IMR-90 (cell line): ENCODE results near the gene PRSS53. TPM values are rescaled to one million over a fixed set of nuclear protein-coding genes. Genes with fewer than 3 reads are reported as not detected.

Experiments used
- ATAC-seq: fragments of 200-7000 bp; cut with Tn5 transposase; 2 replicates; pipeline ENCODE4 v1.9.1; 2020; ENCODE audit warnings: low read depth, mild to moderate bottlenecking, moderate library complexity
- BruUV-seq: library from RNA; stranded (reverse); fragments of 400-500 nt; replicated peaks from 2 replicates; lab custom pipeline; 2021; lab: Mats Ljungman, UMichigan
- CTCF ChIA-PET: fragments of 300-600 bp; formaldehyde crosslinking; extraction: SDS; loops from one replicate; lab custom pipeline; 2021; ENCODE audit warnings: antibody characterized with exemption; lab: Yijun Ruan, JAX
- POLR2A ChIA-PET: fragments of 300-600 bp; sonication (Branson Sonifier 250); formaldehyde crosslinking; loops from one replicate; lab custom pipeline; 2022; ENCODE audit warnings: antibody characterized with exemption; ENCODE audit not compliant: unreplicated experiment; lab: Charles Lee
- DNase-seq: peaks from one replicate; pipeline ENCODE4 v3.0.0; 2013
- H2AFZ ChIP-seq: replicated peaks from 2 replicates; pipeline ENCODE3; 2013; ENCODE audit warnings: low read length, mild to moderate bottlenecking; ENCODE audit not compliant: poor library complexity
- H2AK5ac ChIP-seq: 2 replicates; pipeline ENCODE4 v1.6.1; 2013; ENCODE audit warnings: low read depth, low read length, inconsistent platforms
- H2AK9ac ChIP-seq: replicated peaks from 2 replicates; pipeline ENCODE3; 2013; ENCODE audit warnings: mild to moderate bottlenecking, low read depth, low read length, moderate library complexity; ENCODE audit not compliant: poor library complexity
- H2BK120ac ChIP-seq: 2 replicates; pipeline ENCODE4 v1.6.1; 2013; ENCODE audit warnings: low read depth, low read length, inconsistent platforms
- H2BK15ac ChIP-seq: 3 replicates; pipeline ENCODE4 v1.6.1; 2013; ENCODE audit warnings: low read depth, low read length, inconsistent platforms
- H2BK20ac ChIP-seq: 2 replicates; pipeline ENCODE4 v1.6.1; 2013; ENCODE audit warnings: low read depth, mild to moderate bottlenecking, inconsistent platforms, low read length, moderate library complexity
- H2BK5ac ChIP-seq: 2 replicates; pipeline ENCODE4 v1.6.1; 2013; ENCODE audit warnings: mild to moderate bottlenecking, low read depth, low read length, inconsistent platforms; ENCODE audit not compliant: poor library complexity, severe bottlenecking
- H3K14ac ChIP-seq: replicated peaks from 2 replicates; pipeline ENCODE4 v1.6.1; 2013; ENCODE audit warnings: low read depth, low read length, inconsistent platforms
- H3K18ac ChIP-seq: 2 replicates; pipeline ENCODE4 v1.6.1; 2013; ENCODE audit warnings: low read depth, low read length, control low read depth
- H3K23ac ChIP-seq: 2 replicates; pipeline ENCODE4 v1.6.1; 2013; ENCODE audit warnings: low read depth, low read length, inconsistent platforms
- H3K27ac ChIP-seq: 2 replicates; pipeline ENCODE4 v1.5.1; 2013; ENCODE audit warnings: mild to moderate bottlenecking, control low read depth, low read length; ENCODE audit not compliant: insufficient read depth
- H3K27me3 ChIP-seq: 2 replicates; pipeline ENCODE4 v1.6.1; 2013; ENCODE audit warnings: low read length; ENCODE audit not compliant: control insufficient read depth, insufficient read depth
- H3K36me3 ChIP-seq: 2 replicates; pipeline ENCODE4 v1.6.1; 2013; ENCODE audit warnings: low read length, mixed read lengths; ENCODE audit not compliant: control insufficient read depth, insufficient read depth
- H3K4ac ChIP-seq: 2 replicates; pipeline ENCODE4 v1.6.1; 2013; ENCODE audit warnings: low read depth, low read length, inconsistent platforms
- H3K4me1 ChIP-seq: 2 replicates; pipeline ENCODE4 v1.6.1; 2013; ENCODE audit warnings: low read length, mixed read lengths; ENCODE audit not compliant: control insufficient read depth, insufficient read depth
- H3K4me2 ChIP-seq: 2 replicates; pipeline ENCODE4 v1.6.1; 2013; ENCODE audit warnings: low read depth, mild to moderate bottlenecking, control low read depth, low read length, moderate library complexity
- H3K4me3 ChIP-seq: 2 replicates; pipeline ENCODE4 v1.5.1; 2013; ENCODE audit warnings: low read depth, mild to moderate bottlenecking, control low read depth, low read length, moderate library complexity; ENCODE audit not compliant: insufficient read depth
- H3K56ac ChIP-seq: 2 replicates; pipeline ENCODE4 v1.6.1; 2013; ENCODE audit warnings: low read length, inconsistent platforms; ENCODE audit not compliant: insufficient read depth; ENCODE audit errors: extremely low read depth
- H3K79me1 ChIP-seq, 2 experiments: 2 replicates each; pipeline ENCODE4 v1.6.1; 2013; ENCODE audit warnings: low read length in 2 of 2, inconsistent platforms in 1 of 2, low read depth in 1 of 2
- H3K9ac ChIP-seq: 2 replicates; pipeline ENCODE4 v1.6.1; 2013; ENCODE audit warnings: low read depth, low read length, control low read depth
- H3K9me1 ChIP-seq: 2 replicates; pipeline ENCODE4 v1.6.1; 2013; ENCODE audit warnings: low read length, inconsistent platforms; ENCODE audit not compliant: insufficient read depth
- H3K9me3 ChIP-seq: 2 replicates; pipeline ENCODE4 v1.6.1; 2013; ENCODE audit warnings: low read length; ENCODE audit not compliant: control insufficient read depth, insufficient read depth
- H4K20me1 ChIP-seq: 2 replicates; pipeline ENCODE4 v1.6.1; 2013; ENCODE audit warnings: low read length, inconsistent platforms; ENCODE audit not compliant: insufficient read depth
- H4K5ac ChIP-seq: 2 replicates; pipeline ENCODE4 v1.6.1; 2013; ENCODE audit warnings: mild to moderate bottlenecking, low read depth, low read length, control low read depth
- H4K8ac ChIP-seq, 2 experiments: 2 replicates each; pipeline ENCODE4 v1.6.1; 2013; ENCODE audit warnings: low read depth in 2 of 2, low read length in 2 of 2, control low read depth in 1 of 2, inconsistent platforms in 1 of 2
- H4K91ac ChIP-seq: 2 replicates; pipeline ENCODE4 v1.6.1; 2013; ENCODE audit warnings: low read depth, low read length, inconsistent platforms; ENCODE audit not compliant: insufficient read depth
- FOS ChIP-seq: fragments of 150-350 bp; IDR thresholded peaks from 2 replicates; pipeline ENCODE4 v1.6.1; 2016; ENCODE audit warnings: low read depth, low read length
- WGBS, 2 experiments: methylation state at CpG; one replicate each; pipeline versions ENCODE4 v1.1.5 to v1.1.7; 2013; ENCODE audit warnings: missing lambda C conversion rate in 2 of 2; ENCODE audit not compliant: insufficient read length in 1 of 2; ENCODE audit errors: extremely low coverage in 2 of 2; 5-methylcytosine and 5-hydroxymethylcytosine counted together
- dilution Hi-C: fragments of 300-500 bp; cut with HindIII; formaldehyde crosslinking; loops from one replicate; pipeline ENCODE4 v1.14.3; 2018; ENCODE audit warnings: low sequenced_read_pairs; ENCODE audit not compliant: unreplicated experiment
- in situ Hi-C: fragments of 300-500 bp; cut with MboI; formaldehyde crosslinking; loops from 3 replicates; pipeline ENCODE4 v1.14.3; 2019; ENCODE audit warnings: low sequenced_read_pairs, inconsistent platforms, mixed read lengths
- intact Hi-C: fragments of 100-400 bp; cut with micrococcal nuclease; formaldehyde crosslinking; loops from 2 replicates; pipeline ENCODE4 v1.10.0; 2022
- polyA plus RNA-seq, 3 experiments: library from polyadenylated mRNA; depleted of rRNA; stranded (reverse); fragments of >200 nt; gene quantifications; 2 replicates each; pipeline ENCODE4 v1.2.3, GENCODE V29; 2012; ENCODE audit warnings: low replicate concordance in 1 of 3
- total RNA-seq: library from RNA; depleted of rRNA; stranded (reverse); fragments of >200 nt; gene quantifications from 2 replicates; pipeline ENCODE4 v1.2.3, GENCODE V29; 2012
- TF ChIP-seq, protein P1 (sequence below): fragments of 150-350 bp; IDR thresholded peaks from 2 replicates; pipeline ENCODE4 v1.6.1; 2017; ENCODE audit warnings: mild to moderate bottlenecking, antibody characterized with exemption, low read length, low read depth

Gene PRSS53
- total and polyA plus RNA-seq, 2 of the 4 experiments (the other 2 are of a cell fraction), result 0.72 to 5.9 TPM

DNA sequence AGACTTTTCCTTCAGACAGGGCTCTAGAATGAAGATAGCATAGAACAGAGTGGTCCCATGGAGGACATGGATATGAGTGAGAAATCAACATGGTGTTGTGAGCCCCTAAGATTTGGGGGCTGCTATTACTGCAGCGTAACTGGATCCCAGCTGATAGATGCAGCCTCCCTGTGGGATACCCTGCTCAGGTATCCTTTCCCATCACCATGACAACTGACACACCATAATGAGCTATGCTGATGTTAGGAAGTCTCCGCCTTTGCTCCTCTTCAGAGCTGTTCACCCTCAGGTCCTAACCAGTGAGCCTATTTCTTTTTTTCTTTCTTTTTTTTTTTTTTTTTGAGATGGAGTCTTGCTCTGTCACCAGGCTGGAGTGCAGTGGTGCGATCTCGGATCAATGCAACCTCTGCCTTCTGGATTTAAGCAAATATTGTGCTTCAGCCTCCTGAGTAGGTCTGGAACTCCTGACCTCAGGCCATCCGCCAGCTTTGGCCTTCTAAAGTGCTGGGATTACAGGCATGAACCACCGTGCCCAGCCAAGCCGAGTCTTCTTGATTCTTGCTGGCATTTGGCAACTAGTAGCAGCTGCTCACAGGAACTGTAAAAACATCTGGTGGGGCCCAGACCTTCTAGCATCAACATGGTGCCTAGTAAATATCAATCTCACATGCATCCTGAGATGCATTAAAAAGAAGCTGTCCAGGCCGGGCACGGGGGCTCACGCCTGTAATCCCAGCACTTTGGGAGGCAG, 38.3 kb downstream of the PRSS53 start:
- 0 out of 2 replicates have a peak overlapping the region, but pooled peaks have one; percentile 3 for H2AK5ac ChIP-seq
- no peaks in the 10 kb centered on the region; the same call in 1 of the 2 replicates for H4K20me1 ChIP-seq
- peaks cover 0 to 6% of the 10 kb centered on the region in 2 experiments; a peak in 1 of 4 replicates for H3K79me1 ChIP-seq
- no peak overlapping the region for H4K8ac ChIP-seq
- ATAC-seq (no peak), DNase-seq (no peak)
- H2AFZ ChIP-seq, result no peak overlapping the region
- no peak overlapping the region for H2BK15ac ChIP-seq
- H2BK120ac ChIP-seq, result no peak overlapping the region
- no peaks in the 10 kb centered on the region for H3K9me3 ChIP-seq
- H3K4ac ChIP-seq, result no peak overlapping the region
- H3K27me3 ChIP-seq, result no peaks in the 10 kb centered on the region
- H3K4me2 ChIP-seq, result no peak overlapping the region
- no peak overlapping the region for H3K9ac ChIP-seq
- no peak overlapping the region for H3K23ac ChIP-seq
- no peak overlapping the region for H3K18ac ChIP-seq
- BruUV-seq, result no TSS peak
- H2BK5ac ChIP-seq, result no peak overlapping the region
- H4K91ac ChIP-seq, result no peak overlapping the region
- 86% methylated on average over 6 of the region's 10 CpGs; no CpG with 5 or more reads in 1 of the 2 experiments for WGBS, 2 experiments
- H3K36me3 ChIP-seq, result no peaks in the 10 kb centered on the region
- POLR2A ChIA-PET, result no interaction called here
- peaks cover 2% of the 10 kb centered on the region; the same call in 1 of the 2 replicates for H3K4me1 ChIP-seq
- no peak overlapping the region for H3K14ac ChIP-seq
- H3K27ac ChIP-seq, result no peak overlapping the region
- H2AK9ac ChIP-seq, result no peak overlapping the region
- H3K56ac ChIP-seq, result no peak overlapping the region
- in situ Hi-C loops, result no loop called here
- CTCF ChIA-PET, result no interaction called here
- H3K4me3 ChIP-seq, result no peak overlapping the region
- no peak overlapping the region for H4K5ac ChIP-seq
- H3K9me1 ChIP-seq, result peaks cover 7% of the 10 kb centered on the region
- intact Hi-C loops, result no loop called here
- 0 out of 2 replicates have a peak overlapping the region, but pooled peaks have one; percentile 5 for H2BK20ac ChIP-seq
- TF ChIP-seq FOS, result no peak
- TF ChIP-seq, protein P1, sequence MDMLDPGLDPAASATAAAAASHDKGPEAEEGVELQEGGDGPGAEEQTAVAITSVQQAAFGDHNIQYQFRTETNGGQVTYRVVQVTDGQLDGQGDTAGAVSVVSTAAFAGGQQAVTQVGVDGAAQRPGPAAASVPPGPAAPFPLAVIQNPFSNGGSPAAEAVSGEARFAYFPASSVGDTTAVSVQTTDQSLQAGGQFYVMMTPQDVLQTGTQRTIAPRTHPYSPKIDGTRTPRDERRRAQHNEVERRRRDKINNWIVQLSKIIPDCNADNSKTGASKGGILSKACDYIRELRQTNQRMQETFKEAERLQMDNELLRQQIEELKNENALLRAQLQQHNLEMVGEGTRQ, result no peak
- dilution Hi-C loops, result no loop called here
